Stimulated activated CD8-positive, alpha-beta memory T cell treated with anti-CD3 and anti-CD28 coated beads, Interleukin-15, amount 100 ng/mL, for 4 hours (primary cell): ENCODE data around the gene ZNF385A.

Experiments used
- DNase-seq, 2 donors: peaks; one replicate each; pipeline ENCODE4 v3.0.0-alpha.2; 2020; ENCODE audit warnings: low read depth in 2 of 2

ZNF385A gene

DNA sequence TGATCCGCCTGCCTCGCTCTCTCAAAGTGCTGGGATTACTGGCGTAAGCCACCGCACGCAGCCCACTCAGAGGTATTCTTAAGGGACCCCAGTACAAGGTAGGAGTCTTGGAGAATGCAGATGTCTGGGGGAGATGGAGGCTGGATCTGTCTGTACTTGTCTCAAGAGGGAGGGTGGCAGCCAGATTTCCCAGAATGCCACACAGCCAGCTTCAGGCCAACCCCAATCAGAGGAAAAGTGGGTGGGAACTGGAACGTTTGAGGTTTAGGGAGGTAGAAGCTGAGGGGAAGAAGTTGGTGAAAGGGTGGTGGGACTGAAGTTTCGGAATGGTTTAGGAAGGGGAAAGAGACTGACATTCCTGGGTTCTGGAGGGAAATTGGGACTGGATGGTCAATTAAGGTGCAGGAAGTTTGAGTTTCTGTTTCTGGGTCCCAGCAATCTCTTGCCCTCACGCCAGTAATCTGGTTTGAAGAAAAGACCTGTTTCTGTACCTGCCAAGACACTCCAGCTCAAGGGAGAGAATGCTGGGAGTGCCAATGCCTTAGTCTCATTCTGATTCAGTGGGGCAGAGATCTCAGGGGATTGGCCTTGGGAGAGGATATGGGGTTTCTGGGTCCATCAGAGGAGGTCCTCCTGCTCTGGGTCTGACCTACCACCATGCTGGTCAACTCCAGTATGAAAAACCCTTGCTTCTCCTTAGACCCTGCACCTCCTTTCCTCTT lies 8.1 kb upstream of the ZNF385A start:
- no peak for DNase-seq

DNA sequence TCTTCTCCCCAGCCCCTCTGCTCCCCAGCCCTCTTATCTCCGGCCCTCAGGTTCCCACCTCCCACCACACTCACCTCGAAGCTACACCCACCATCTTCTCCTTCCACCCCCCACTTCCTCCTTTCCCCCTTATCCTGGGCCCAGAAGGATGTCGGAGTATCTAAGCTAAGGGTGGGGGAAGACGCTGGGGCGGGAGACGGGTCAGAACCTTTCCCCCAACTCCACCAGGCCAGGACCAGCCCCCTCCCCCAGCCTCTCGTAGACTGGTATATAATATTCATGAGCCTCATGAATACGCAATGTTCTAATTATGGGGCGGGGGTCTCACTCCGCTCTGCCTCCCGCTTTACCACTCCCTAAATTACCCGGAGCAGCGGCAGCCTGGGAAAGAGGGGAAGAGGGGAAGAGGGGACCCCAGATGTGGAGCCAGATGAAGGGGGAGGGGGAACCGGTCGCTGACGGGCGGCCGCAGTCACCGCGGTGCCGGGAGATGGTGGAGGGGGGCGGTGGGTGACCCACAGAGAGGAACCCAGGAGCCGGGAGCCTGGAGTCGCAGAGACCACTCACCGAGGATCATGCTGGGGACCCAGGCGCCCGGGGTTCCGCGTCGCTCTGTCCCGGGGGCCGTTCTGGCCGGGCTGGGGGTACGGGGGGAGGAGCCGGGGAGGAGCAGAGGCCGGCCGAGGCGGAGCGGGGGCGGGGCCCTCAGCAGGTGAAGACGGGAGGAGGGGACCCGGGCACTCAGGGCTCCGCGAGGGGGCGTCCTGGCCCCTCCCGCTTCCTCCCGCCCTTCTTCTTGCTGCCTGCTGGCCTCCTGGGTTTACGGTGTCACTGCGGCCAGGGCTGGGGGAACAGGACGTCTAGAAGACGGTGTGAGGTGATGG lies 6.4 kb upstream of the ZNF385A start:
- DNase-seq: peak; percentile 38 to 62

DNA sequence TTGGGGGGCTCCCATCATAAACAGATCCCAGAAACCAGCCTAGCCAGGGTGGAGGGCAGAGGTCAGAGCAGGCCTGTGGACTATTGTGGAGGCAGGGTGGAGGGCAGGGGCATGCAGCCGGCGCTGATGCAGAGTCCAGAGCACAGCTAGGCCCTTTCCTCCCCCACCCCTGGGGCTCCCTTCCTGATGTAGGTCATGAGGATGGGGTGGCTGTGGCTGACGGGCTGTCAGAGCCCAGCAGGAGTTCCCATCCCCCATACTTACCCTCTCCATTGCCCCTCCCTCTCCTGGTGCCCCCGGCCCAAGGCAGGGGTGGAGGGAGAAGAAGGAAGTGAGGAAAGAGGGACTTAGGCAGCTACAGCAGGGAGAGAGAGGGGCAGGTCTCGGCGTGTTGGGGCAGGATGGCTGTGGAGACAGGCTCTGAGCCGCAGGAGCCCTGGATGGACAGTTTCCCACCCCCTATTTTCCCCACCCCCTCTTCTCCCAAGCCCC lies 5.7 kb upstream of the ZNF385A start:
- no peak for DNase-seq

DNA sequence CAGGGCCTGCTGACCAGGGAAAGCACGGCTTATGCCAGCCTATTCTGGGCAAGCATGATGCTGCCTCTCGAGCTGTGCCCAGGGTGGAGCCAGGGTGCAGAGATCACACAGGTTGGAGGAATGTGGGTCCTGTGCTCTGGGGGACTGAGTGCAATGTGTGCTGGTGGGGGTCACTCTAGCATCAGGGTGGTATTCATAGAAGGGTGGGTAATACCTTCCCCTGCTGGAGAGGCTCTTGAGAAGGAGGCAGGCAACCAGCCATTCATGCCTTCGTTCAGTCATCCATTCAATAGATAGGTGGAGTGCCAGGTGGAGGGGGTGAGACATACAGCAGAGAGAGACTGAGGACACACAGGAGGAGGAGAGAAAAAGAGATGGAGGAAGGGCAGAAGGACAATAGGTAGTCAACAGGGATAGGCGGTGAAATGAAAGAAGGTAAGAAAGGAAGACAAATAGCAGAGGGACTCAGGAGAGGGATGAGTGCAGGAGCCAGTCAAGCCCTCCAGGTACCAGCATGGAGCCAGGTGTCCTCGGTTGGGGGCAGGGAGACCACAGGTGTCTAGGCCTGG lies 5.2 kb upstream of the ZNF385A start:
- no peak for DNase-seq

DNA sequence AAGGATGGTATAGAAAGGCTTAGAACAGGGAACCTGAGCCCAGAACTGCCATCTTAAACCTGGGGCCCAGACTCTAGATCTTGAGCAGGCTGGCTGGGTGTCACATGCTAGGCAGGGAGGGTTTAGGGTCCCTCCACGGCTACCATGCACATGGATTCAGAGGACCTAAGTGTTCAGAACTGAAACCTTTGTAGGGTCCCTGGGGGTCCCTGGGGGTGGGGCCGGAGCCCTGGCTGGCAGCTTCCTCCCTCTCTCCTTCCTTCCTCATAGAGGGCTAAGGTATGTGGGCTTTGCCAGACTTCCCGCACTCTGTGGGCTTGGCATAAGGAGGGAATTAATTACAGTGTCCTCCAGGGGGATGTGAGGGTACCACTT lies 4.6 kb upstream of the ZNF385A start:
- no peak for DNase-seq

DNA sequence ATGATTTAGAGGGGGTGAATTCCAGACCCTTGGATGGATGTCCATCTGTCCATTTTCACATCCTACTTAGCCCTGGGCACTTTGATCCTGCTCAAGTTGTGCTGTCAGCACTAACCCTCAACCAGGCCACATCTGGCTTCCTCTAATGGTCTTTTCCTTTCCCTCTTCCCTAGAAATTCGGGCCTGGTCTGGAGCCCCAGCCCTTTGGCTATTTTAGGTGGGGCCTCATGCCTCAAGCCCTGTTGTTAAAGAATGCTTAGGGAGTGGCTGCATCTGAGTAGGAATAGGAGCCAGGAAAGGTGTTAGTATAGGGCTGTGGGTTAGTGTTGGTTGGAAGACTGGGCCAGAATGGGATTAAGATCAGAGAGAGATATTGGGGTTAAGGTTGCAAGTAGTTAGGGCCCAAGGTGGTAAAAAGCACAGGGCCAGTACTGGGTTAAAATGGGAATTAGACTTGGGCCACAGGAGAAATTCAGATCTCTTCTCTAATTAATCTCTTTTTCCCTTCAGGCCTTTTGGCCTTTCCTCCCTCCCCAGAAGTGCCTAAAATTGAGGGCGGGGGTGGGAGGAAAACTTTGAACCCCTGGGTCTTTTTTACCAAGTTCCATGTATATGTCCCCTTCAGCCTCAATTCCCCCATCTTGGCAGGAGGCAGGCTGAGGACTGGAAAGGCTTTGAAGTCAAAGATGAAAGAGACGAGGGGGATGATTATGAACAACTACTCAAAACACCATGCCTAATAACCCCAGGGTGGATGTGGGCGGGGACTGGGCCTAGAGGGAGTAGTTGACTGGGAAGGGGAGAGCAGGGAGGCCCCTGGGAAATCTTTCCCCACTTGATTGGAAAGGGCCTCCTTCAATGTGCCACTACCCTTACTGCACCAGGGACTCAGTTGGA lies 4.0 kb upstream of the ZNF385A start:
- DNase-seq: no peak

DNA sequence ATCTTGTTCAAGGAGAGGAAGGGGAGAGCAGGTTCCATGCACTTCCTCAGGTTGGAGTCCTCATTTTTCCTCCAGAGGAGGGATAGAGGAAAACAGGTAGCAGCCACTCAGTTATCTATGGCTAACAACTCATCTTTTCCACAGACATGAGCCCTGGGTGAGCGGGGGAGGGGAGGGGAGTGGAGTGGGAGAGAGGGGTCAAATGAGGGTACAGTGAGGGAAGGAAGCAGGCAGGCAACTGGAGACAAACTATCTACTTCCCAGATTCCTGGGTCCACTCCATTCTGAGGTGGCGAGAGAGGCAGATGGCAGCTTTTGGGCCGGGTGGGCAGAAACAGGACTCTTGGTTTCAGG lies 2.6 kb upstream of the ZNF385A start:
- no peak for DNase-seq

DNA sequence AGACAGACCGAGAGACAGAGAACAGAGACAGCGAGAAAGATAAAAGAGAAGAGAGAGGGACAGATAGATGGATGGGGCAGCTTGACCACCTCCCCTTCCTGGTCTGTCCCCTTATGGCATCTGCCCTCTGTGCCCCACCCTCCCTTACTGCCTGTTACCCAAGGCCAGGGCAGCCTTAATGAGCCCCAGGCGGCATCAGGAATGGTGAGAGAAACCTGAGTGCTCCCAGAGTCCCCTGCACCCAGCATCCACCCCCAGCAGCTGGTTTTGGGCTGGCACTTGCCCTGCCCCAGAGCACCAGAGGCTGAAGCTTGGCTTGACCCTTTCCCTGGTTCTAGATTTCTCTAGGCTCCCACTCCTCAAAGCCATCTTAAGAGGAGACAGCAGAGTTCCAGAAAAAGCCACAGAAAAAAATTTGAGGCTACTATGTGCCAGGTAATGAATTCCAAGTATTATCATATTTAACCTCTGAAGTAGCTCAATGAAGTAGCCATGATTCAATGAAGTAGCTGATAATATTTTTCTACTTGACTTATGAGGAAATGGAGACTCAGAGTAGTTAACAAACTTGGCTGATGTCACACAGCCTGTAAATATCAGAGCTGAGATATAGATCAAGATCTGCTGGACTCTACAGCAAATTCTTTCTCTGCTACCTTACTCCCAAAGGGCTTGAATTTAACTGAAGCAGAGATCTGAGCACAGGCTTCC lies 2.0 kb upstream of the ZNF385A start:
- no peak for DNase-seq

DNA sequence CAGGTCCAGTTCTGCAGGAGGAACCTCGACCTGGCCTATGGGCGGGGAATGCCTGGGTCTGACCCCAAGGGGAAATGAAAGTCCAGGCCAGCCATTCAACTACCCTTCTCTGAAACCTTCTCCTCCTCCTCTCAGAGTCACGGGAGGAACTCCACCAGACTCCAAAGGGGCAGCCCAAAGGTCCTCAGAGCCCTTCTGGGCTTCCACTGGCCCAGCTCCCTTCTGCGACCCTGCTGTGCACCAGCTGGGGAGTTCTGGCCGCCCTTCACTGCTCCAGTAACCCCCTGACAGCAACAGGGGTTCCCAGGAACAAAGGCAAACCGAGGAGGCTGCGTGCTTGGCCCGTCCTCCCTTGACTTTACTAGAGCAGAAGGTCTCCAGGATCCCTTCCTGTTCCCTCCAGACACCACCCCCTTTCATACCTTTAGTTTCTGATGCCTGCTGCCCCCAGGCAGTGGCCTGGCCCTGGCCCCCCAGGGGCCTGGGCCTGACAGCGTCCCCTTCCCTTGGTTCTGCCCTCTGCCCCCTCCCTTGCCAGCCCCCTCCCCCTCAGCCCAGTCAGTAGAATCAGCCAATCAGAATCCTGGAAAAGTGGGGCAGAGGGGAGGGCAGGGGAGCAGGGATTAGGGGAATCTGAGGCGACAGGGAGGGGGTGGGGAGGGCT lies 850 bp upstream of the ZNF385A start:
- no peak for DNase-seq

DNA sequence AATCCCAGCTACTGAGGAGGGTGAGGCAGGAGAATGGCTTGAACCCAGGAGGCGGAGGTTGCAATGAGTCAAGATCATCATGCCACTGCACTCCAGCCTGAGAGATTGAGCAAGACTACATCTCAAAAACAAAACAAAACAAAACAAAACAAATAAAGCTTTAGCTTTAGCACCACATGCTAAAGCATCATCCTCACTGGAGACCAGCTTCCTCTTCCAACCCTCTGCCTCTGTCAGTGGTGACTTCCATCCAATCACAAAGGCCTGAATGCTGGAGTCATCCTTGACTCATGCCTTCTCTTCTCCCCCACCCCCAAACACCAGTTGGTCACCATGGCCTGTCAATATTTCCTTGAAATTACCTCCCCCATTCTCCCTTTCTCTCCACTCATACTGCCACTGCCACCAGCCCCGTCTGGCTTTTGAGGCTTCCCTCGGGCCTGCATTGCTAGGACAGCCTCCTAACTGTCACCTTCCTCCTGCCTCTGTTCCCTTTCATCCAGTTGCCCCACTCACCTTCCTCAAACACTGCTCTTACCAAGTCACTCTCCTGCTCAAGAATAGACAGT lies 1.4 kb downstream of the ZNF385A start:
- no peak for DNase-seq

DNA sequence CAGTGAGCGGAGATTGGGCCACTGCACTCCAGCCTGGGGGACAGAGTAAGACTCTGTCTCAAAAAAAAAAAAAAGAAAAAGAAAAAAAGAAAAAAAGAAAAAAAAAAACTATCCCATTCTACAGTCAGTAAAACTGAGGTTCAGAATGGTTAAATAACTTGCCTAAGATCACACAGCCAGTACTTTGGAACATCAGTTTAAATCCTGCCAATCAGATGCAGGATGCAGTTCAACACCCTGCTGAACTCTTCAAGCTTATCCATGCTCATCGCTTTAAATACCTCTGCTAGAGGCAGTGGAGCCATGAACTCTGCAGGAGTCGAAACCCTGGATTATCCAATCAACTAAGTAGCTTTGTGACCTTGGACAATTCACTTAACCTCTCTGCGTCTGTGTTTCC lies 3.4 kb downstream of the ZNF385A start:
- DNase-seq: no peak

DNA sequence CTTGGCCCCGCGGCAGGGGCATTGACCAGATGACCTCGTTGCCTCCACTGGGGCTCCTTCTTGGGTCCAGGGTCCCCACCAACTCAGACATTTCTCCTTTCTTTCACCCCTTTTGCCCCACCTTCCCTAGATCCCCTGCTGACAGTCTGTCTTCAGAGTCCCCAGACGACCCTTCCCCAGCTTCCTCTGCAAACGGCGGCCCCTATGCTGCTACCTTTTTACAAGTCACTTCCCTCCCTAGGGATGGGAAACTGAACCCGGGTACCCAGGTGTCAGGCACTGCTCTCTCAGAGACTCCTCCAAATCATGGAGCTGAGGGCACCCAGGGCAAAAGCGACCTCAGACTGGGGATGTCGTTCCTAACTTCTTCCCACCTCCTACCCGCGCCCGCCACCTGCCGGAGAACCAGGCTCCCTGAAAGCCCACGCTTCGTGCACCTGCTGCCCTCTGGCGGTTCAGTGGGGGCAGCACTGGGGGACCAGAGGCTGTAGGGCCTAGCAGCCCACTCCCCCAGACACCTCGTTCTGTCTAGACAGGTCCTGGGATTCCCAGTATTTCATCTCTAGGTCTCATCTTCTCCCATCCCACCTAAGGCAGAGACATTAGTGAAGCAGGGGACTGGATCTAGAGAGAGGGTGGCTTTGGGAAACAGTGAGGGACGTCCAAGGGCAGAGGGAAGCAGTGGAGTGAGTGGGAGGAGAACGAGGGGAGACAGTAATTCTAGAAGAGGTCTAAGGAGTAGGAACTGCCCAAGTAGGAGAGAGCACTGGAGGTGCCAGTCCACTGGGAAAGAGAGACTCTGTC lies 4.9 kb downstream of the ZNF385A start:
- peak; percentile 72 to 75 for DNase-seq

DNA sequence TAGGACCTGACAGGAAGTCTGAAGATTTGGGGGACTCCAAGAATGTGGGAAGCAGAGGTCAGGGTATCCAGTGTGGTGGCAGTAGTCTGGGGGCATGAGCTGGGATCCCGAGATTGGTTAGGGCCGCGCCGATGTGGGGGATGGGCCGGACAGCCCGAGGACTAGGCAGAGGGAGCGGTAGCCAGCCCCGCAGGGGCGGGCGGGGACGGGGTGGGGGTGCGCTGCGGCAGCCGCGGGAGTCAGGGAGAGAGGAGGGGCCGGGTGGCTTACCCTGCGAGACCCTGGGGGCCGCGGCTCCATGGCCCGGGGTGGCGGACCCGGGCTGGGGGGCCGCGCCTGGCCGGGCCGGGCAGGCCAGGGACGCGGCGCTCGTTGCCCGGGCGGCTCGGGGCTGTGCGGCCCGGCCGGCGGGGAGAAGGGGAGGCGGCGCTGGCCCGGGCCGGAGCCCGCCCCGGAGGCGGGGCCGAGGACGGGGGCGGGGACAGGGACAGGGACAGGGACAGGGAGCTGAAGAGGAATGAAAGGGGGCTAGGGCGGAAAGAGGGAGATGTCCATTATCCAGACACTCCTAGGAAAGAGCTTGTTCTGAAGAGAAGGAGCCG lies 5.6 kb downstream of the ZNF385A start:
- no peak for DNase-seq

DNA sequence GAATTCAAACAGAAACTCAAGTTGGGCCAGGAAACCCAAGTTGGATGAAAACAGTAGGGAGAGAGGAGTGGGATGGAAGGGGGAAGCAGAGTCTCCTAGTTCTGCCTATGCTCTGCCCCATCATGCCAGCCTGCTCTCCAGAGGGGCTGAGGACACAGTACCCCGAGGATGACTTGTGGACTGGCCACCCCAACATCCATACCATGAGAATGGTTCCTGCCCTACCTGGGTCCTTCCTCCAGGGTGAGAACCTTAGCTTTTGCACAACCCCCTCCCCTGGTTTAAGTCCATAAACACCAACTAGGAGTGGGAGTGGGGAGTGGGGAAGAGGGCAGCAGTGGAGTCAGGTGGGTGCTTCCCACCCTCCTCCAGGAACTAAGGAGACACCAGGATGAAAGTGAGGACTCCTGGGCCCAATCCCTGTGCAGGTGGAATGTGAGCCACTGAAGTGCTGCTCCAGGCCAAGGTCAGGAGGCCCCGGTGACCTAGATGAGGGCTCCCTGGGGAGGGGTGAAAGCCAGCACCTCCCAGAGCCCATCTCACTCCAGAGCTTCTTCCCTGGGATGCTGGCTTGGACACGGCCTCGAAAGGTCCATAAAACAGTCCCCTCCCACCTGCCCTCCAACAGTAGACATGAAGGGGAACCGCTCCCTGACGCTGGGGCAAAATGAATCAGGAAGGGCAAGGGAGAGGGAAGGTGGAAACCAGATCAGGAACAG lies 6.6 kb downstream of the ZNF385A start:
- DNase-seq: no peak

DNA sequence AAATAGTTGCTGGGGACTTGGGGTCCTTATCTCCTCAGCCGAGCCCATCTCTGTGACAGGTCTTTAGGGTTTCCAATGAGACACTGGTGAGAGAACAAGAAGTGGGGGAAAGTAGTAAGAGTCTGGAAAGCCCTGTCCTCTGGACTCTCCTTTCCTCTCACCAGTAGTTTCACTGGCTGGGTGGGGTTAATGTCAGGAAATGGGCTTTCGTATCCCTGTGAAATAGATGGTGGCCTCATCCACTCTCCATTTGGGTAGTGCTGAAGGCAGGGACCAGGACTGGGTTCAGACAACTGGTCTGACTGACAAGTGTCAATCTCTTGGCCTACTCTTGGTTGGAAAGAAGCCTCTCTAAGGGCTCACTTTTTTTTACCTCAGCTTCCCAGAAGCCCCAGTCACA lies 7.5 kb downstream of the ZNF385A start:
- no peak for DNase-seq

DNA sequence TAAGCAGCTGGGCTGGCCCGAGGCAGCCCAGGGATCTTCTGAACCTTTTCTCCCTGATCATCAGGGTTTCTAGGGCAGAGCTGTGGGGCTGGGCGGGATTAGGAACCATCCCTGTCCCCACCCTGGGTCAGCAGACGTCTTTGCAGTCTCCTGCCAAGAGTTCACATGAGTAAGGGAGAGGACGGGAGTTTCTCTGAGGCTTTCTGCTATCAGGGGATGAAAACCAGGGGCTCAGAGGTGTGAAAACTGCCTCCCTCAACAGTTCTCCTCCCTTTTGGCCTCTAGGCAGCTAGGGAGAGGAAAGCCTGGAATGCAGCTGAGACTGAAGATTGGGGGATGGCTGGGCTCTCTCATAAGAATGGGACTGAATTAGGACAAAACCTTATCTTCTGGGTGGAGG lies 7.9 kb downstream of the ZNF385A start:
- DNase-seq: no peak

DNA sequence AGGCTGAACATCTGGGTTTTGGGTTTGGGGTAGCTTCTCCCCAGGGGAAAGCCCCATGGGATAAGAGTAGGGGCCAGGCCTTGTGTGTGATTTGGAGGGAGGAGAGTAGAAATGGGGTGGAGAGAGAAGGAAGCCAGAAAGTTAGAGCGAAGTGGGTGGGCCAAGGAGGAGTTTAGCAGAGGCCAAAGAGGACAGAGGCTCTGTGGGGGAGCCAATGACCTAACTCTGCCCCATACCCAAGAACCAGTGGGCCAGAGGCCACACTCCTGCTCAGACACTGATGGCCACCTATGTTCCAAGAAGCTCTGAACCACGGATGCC lies 9.3 kb downstream of the ZNF385A start:
- no peak for DNase-seq

DNA sequence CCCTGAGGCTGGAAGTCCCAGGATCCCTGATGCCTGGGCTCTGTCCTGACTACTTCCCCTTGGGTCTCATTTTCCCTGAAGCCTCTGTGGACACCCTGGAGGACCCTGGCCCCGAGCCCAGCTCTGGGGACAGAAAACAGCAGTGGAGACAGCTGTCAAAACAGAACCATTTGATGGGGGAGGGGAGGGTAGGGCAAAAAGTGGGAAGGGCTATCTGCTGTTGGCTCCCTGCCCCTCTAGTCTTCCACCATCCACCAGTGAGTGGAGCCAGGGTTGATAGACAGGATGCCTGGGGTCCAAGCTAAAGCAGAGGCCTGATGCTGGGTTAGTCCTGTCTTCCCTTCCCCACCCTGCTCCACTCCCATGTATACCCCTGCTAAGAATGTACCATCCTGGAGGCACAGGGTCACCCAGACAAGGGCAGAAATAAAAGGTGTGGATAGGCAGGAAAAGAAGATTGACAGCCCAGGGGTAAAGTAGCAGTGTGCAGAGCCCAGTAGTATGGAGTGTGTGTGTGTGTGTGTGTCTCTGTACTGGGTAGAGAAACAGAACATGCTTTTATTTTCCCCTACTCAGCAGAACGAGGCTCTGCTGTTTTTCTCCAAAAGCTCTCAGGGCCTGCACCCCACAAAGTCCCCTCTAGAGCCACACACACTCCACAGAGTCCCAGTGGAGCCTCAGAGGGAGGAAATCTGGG lies 9.8 kb downstream of the ZNF385A start:
- DNase-seq: no peak
